RPMI7951 (cell line): Measurements from ENCODE around the gene SIPA1L2. TPM values are rescaled to one million over a fixed set of nuclear protein-coding genes. Genes with fewer than 3 reads are reported as not detected.
"Not testable (repeated sequence)": the region's sequence is repeated elsewhere in the genome, so short reads cannot be mapped to it uniquely, and the experiment has no call there.

Experiments used
- DNase-seq: peaks from one replicate; pipeline ENCODE4 v3.0.0-alpha.2; 2012; ENCODE audit warnings: low read depth
- total RNA-seq: library from RNA; depleted of rRNA; stranded (reverse); fragments of >200 nt; shearing (Covaris generic); gene quantifications from 2 replicates; pipeline ENCODE4 v1.2.3, GENCODE V29; 2014

SIPA1L2 gene
- total RNA-seq, 1 experiment from 2014 or later: 21.0 TPM

DNA sequence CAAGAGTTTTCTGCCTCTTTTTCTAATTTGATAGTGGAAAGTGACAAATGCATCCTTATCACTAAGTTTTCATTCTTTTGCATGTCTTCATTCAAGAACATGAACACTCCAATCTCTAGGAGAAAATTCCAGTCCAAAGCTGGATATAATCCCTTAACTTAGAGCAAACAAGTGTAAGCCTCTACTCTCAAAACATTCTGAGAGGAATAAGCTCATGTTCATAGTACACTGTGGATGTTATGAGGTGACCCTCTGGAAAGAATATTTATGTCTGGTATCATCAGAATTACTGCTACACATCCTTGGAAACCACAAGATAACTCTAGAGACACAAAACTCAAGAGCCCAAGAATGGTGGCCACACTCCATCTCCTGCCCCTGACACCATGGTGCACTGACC is 15.1 kb downstream of the SIPA1L2 start:
- no peak for DNase-seq

DNA sequence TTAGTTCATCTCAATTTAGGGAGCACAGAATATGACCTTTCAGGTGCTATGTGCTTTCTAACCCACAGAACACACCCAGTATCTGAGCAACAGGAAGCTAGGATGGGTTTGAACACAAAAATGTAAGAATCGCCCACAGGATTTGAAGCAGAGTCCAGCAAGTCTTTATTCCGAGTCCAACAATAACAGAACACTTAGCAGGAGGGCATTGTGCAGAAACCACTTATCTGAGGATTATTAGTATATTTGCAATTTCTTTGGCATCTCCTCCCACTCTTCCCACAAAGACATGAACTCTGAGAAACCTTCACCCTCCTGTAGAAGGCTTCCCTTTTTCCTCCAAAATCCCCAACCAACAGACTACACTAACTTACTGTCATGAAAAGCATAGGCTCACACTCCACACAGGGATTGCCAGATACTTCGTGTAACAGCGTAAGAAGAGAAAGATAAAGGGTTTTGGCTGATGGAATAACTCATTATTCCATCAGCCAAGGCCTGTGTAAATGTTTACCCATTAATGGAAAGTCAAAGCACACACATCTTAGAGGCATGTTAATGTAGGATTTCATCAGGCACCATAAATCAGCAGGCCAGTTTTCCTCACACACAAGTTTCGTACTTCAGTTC is 16.1 kb downstream of the SIPA1L2 start:
- DNase-seq: peak; percentile 77

DNA sequence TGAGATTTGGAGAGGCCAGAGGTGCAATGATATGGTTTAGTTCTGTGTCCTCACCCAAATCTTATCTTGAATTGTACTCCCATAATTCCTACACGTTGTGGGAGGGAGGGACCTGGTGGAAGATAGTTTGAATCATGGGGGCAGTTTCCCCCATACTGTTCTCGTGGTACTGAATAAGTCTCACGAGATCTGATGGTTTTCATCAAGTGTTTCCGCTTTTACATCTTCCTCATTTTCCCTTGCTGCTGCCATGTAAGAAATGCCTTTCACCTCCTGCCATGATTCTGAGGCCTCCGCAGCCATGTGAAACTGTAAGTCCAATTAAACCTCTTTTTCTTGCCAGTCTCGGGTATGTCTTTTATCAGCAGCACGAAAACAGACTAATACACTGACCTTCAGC is 17.1 kb downstream of the SIPA1L2 start:
- not testable (repeated sequence) for DNase-seq

DNA sequence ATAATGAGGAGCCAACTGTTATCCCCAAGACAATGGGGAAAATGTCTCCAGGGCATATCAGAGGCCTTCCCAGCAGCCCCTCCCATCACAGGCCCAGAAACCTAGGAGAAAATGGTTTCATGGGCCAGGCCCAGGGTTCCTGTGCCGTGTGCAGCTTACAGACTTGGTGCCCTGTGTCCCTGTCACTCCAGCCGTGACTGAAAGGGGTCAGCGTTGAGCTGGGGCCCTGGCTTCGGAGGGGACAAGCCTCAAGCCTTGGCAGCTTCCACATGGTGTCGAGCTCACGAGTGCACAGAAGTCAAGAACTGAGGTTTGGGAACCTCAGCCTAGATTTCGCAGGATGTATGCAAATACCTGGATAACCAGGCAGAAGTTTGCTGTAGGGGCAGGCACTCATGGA is 18.1 kb downstream of the SIPA1L2 start:
- no peak for DNase-seq

DNA sequence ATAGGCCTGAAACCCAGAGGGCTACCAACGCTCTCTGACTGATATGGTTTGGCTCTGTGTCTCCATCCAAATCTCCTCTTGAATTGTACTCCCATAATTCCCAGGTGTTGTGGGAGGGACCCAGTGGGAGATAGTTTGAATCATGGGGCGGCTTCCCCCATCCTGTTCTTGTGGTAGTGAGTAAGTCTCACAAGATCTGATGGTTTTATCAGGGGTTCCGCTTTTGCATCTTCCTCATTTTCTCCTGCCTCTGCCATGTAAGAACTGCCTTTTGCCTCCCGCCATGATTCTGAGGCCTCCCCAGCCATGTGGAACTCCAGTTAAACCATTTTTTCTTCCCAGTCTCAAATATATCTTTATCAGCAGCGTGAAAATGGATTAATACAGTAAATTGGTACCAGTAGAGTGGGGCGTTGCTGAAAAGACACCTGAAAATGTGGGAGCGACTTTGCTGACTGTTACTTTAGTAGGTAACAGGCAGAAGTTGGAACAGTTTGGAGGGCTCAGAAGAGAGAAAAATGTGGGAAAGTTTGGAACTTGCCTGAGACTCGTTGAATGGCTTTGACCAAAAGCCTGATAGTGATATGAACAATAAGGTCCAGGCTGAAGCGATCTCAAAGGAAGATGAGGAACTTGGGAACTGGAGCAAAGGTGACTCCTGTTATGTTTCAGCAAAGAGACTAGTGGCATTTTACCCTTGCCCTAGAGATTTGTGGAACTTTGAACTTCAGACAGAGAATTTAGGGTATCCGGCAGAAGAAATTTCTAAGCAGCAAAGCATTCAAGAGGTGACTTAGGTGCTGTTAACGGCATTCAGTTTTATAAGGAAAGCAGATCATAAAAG is 18.8 kb downstream of the SIPA1L2 start:
- not testable (repeated sequence) for DNase-seq

DNA sequence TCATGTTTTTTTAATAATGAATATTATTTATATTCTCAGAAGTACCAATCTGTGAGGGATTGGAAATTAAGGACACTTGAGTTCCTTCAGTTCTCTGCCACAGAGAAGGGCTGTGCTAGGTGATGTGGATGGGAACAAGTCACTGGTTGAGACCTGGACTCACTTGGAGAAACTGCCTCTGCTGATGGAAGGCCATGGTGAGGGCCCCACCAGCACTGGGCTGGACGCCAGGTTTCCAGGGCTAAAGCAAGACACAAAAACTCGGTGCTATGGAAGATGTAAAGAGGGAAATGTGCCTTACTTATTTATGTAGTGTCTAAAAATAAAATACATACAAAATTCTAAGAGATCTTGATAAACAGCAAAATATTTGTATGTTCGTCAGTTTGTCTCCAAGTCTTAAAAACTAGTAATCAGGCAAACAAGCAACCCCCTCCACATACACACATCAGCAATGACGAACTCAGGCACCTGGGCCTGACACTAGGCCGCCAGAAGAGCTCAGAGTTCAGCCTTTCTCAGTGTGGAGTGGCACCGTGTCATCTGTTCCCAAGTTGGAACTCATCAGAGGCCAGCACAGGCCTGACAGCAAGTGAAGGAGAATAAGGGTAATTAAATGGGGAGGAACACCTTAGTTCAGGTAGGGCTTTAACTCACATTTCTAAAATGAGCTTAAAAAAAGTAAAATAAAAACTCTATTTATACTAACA is 19.6 kb downstream of the SIPA1L2 start:
- no peak for DNase-seq

DNA sequence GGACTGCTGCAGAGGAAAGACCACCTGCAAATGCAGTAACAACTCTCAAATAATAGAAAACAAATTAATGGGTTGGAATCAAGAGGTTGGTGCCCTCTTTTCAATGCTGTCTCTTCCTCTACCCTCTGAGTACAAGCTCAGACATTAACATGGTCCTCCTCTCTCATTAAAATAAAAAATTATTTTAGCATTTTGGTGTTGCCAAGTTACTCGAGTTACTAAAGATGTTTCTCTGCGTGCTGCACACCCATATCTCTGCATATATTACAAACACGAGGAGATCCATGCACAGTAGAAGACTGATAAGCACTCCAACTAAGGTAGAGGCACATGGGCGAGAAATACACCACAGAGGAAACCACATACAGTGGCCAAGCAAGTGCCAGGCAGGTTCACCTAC is 21.5 kb downstream of the SIPA1L2 start:
- no peak for DNase-seq

DNA sequence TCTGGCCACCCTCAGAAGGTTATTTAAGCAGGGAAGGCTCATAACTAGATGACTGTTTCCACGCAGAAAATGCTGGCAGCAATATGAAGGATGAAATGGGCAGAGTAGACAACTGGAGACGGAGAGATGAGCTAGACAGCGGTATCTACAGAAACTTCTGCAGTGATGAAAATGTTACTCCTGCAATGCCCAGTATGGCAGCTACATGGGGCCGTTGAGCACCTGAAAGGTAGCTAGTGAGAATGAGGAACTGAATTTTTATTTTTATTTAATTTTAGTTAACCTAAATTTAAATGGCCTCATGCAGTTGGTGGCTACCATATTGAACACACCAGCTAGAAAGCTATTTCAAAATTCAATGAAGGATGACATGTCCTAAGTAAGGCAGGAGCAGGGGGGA is 27.3 kb downstream of the SIPA1L2 start:
- no peak for DNase-seq

DNA sequence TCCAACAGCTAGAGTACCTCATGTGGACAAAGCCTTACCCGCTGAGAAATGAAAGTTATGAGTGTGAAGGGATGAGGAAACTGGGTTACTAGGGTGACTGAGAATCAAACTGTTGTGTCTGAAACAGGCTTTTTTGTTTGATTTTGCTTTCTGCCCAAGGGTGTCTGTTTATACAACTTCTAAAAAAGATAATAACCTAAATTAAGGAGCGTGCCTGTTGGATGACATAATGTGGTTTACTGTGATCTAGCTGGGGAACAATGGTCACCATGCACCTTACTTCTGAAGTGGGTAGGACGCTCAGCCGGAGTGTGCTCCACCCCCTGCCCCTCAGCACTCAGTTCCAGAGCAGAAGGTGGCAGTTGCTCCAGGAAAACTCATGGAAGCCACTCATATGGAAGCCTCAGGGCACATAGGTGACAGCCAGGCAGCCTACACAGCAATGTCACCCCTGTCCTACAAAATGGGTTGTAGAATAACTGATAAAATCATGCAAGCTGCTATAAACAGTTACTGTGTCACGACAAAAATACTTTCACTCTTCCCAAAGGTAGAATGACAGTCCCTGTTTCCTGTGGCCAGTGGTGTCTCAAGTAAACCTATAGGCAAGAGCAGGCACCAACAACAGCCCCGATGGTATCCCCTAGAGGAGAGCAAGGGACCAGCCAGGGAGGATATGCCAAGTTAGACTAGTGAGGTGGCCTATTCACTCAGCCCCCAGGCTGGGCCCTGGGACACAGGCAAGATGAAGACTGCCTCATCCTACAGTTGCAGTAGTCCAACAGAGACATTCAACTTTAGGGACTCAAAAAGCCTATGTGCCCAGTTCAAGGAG is 29.3 kb downstream of the SIPA1L2 start:
- DNase-seq: peak; percentile 40

DNA sequence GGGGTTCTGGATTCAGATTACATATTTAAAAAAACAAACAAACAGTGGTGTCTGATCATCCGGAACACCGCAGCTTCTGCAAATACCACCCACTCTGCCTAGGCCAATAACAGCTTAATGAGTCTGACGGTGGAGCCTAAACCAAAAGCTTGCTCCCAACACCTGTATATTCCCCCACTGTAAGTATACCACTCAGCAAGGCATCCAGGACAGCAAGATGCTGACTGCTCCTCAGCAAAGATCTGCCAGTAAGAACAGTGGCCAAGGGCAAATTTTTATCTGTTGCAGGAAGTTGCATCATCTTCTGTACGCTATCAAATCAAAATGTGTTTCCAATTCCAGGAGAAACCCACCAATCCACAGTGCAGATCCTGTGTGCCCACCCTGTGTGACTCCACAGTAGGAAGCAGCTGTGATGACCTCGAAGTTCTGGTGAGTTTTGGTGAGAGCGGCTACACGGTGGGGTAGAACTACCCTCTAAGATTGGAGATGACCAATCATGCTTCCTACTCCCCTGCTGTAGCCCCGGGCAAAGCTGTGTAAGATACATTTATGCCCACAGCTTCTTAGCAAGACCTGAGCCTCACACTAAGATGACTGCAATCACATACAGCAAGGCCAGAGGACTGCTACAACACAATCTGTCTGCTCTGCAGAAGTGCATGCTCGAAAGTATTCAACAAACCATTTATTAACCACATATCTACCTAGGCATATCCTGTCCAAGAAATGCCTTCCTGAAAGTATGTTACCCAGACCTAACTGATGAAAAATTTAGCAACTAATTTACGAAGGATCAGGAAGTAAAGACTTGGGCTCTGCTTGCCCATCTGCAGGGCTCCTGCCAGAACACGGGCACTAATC is 30.5 kb downstream of the SIPA1L2 start:
- DNase-seq: no peak

DNA sequence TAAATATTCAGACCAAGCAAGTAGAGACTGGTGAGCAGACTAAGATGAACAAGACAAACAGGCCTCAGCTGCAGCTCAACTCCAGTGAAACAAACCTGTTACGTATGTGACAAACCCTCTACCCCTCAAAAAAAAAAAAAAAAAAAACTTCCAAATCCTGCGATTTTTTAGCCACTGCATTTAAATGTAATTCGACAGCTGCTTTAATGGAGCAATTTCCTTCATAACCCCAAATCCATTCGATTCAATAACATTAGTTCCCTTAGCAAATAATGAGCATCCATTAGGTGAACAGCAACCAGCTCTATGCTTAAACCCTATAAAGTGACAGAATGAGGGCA is 31.1 kb downstream of the SIPA1L2 start:
- no peak for DNase-seq

DNA sequence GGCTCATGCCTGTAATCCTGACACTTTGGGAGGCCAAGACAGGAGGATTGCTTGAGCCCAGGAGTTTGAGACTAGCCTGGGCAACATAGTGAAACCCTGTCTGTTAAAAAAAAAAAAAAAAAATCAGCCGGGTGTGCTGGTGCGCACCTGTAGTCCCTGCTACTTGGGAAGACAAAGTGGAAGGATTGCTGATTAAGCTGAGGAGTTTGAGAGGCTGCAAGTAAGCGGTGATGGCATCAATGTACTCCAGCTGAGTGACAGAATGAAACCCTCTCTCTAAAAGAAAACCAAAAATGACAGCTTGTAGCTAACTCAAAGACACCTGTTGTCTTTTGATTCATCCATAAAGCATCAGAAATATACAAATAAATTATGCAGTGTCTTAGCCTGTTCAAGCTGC is 31.8 kb downstream of the SIPA1L2 start:
- no peak for DNase-seq

DNA sequence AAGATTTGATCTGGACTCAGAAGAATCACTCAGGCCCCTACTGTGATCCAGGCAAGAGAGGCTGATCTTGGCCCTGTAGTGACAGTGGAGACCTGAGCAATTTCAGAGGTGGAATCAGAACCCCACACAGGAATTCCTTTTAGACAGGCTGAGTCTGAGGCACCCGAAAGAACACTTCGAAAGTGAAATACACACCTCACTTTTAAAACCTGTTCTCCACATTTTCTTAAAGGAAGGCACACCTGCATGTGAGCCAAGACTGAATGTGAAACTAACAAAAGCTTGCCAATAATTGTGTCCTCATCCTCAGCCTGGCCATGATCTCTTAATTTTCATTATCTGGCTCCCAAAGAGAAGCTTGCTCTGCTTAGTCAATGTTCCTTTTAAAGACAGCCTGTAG is 32.2 kb downstream of the SIPA1L2 start:
- no peak for DNase-seq

DNA sequence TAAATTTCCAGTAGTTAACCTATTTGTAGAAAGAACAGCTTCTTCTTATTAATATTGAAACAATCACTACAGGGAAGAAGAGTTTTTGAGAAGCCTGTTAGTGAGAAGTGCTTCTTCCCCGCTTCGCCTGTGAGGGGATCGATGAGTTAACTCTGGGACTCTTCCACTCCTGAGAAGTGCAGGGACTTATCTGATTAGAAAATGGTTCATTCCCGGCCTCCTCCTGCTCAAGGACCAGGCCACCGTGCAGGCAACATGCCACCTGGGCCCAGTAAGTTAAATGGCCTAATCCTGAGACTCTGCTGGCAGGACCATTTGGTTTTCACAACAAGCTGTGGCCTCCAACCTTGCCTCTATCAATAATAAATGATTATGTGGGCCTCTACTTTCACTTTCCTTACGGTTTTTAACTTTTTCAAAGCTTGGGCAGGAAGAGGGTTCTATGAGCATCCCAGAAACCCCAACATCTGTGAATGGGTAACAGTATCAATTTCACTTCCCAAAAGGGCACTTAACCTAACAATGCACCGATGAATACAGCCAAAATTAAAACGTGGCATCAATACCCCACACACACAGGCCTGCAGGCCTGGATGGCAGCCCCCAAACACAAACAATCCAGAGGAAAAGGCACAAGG is 33.1 kb downstream of the SIPA1L2 start:
- no peak for DNase-seq

DNA sequence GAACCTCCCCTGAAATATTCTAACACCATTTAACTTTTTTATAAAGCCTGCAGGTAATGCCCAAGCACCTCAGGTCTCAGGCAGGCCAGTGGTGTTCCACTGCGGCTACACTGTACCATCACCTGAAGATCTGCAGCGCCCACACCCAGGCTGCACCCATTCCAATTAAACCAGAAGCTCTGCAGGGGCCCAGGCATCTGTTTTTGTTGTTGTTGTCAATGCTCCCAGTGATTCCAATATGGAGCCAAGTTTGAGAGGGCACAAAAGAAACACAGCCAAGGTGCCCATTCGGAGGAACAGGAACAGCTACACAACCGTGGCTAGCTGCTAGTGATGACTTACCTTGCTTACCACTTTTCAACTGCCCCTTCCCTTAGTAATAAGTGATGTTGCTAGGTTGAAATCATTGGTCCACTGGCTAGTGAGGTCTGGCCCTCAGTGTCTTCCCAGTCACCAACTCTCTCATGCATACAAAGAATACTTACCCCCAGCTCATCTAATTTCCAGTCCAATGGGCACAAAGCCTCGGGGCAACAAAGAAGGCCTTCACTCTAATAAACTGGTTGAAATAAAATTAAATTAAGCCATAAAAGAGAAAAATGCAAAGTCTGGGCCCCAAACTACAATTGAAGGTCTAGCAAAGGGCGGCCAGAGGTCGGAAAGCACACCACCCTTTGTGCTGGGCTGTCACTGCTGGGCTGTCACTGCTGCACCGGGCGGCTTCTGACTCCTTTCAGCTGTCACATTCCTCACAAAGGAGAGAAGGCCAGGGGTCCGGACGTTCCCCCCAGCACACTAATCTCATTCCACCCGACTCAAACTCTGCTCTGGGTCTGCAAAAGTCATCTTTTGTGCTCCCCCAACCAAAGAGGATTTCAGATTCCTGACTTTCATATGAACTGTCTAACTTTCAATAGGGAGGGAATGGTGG is 34.9 kb downstream of the SIPA1L2 start:
- no peak for DNase-seq

DNA sequence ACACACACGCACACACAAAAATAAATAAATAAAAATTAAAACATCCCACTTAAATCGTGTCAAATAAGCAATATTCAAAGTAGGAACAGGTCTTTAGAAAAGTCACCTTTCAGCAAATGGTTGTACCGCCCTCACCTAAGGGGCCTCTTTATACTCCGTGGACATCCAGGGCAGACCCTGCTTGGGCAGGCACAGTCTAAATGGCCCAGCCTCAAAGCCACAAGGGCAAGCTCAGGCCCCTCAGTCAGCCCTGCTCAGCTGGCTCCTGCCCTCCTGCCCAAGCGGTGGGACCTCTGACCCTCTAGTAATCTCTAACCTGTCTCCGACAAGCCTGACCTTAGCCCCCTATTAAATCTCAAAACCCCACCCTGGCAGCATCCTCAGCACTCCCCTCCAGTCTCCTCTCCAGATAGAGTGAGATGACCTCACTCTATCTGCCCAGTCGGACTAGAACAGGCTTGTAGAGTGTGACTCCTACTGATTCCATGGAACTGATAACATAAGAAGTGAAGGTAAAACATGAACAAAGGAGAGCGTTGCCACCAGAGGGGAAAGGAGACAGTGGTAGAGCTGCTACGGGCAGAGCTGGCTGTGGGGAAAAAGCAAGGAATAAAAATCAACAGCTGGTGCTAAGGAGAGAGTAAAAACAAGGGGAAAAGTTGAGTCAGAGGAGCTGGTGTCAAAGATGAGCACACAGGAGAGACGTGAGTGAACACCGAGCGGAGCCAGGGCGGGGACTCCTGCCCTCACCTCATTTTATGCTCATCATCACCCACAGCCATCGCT is 36.0 kb downstream of the SIPA1L2 start:
- no peak for DNase-seq

DNA sequence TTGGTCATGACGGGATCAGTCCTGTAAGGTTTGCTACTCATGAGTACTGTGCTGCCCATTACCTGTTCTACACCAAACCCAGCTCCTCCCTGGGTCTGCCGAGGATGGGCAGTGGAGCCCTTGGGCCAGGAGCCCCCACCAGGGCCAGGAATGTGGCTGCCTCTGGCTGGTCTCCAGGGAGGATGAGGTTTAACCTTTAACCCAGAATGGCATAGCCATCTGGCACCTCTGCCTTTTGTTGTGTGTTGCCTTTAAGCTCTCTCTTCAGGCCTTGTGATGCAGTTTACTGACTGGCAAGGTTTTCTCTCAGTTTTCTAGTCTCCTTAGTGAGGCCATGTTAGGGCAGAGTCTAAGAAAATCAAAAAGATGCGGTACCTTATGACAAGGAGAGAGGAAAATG is 38.6 kb downstream of the SIPA1L2 start:
- peak; percentile 24 for DNase-seq

DNA sequence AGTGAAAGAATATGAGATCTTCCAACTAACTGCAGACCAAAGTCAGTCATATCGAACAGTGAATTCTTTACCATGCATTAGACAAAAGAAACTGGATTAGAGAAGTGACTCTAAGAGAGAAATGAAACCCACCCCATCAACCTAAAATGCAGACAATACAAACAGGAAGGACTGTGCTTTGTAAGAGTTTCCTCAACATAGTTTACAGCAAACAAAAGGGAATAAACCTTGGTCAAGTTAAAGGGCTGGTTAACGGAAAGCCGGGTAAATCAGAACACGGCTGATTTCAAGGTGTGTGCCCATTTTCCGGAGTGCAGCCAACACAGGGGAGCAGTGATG is 39.2 kb downstream of the SIPA1L2 start:
- DNase-seq: no peak
